ENCODE measurements around the gene CHST3. TPM values are rescaled to one million over a fixed set of nuclear protein-coding genes. Genes with fewer than 3 reads are reported as not detected.

Gene CHST3
- total RNA-seq, 6 donors from 2014 or later, result 5.4 to 15.0 (median 8.4) TPM

GRCh38 chr10:72011976-72012512, 47.8 kb downstream of the CHST3 start:
- no peak for DNase-seq
- WGBS, 2 donors, result 90 to 91% methylated on average over 5 to 7 of the region's 7 CpGs
- H3K4me1 ChIP-seq, result peaks cover 24 to 35% (median 29%) of the 10 kb centered on the region in 4 donors
- H3K36me3 ChIP-seq, result peaks cover 0 to 16% (median 10%) of the 10 kb centered on the region in 4 donors
- no peak for ATAC-seq (ENCODE audit: low FRiP score in 2 of 2)
- no peaks in the 10 kb centered on the region for H3K9me3 ChIP-seq
- H3K27me3 ChIP-seq, result no peaks in the 10 kb centered on the region
- peak overlapping the region in 3 of 4 donors; percentile 12 to 38 (median 21) for H3K27ac ChIP-seq
- H3K4me3 ChIP-seq, result no peak overlapping the region
- TF ChIP-seq POLR2A (IDR thresholded peaks at IDR 0.05), result no peak
- TF ChIP-seq POLR2AphosphoS5 (IDR thresholded peaks at IDR 0.05), result no peak
- no peak for TF ChIP-seq EP300 (IDR thresholded peaks at IDR 0.05)
- no peak for TF ChIP-seq CTCF (IDR thresholded peaks at IDR 0.05)

GRCh38 chr10:72012796-72013195, 48.6 kb downstream of the CHST3 start:
- TF ChIP-seq EP300 (IDR thresholded peaks at IDR 0.05), result no peak
- no peak for ATAC-seq (ENCODE audit: low FRiP score in 2 of 2)
- Histone ChIP-seq H3K27me3 (no peaks in the 10 kb centered on the region), H3K27ac (no peak overlapping the region), H3K36me3 (peaks cover 0 to 8% (median 6%) of the 10 kb centered on the region in 4 donors), H3K4me3 (no peak overlapping the region), H3K4me1 (peaks cover 32 to 41% (median 34%) of the 10 kb centered on the region in 4 donors), H3K9me3 (no peaks in the 10 kb centered on the region)
- WGBS, 2 donors, result 89 to 93% methylated on average over 7 of the region's 7 CpGs
- no peak for DNase-seq

GRCh38 chr10:72013202-72013945, 49.2 kb downstream of the CHST3 start:
- ATAC-seq (ENCODE audit: low FRiP score in 2 of 2) (no peak), DNase-seq (no peak)
- Histone ChIP-seq H3K4me1 (peaks cover 31 to 39% (median 34%) of the 10 kb centered on the region in 4 donors), H3K4me3 (no peak overlapping the region), H3K27ac (no peak overlapping the region), H3K27me3 (no peaks in the 10 kb centered on the region), H3K9me3 (no peaks in the 10 kb centered on the region), H3K36me3 (peaks cover 0 to 2% (median 1%) of the 10 kb centered on the region in 4 donors)
- WGBS, 2 donors, result 90 to 93% methylated on average over 13 of the region's 13 CpGs
- no peak for TF ChIP-seq POLR2AphosphoS5 (IDR thresholded peaks at IDR 0.05)
- TF ChIP-seq EP300 (IDR thresholded peaks at IDR 0.05), result no peak
- TF ChIP-seq POLR2A (IDR thresholded peaks at IDR 0.05), result no peak
- no peak for TF ChIP-seq CTCF (IDR thresholded peaks at IDR 0.05)

- ATAC-seq (ENCODE audit: low FRiP score in 2 of 2) (no peak), DNase-seq (no peak)
- H3K27ac ChIP-seq, result peak overlapping the region in 1 of 4 donors; percentile 3
- peaks cover 23 to 31% (median 26%) of the 10 kb centered on the region in 4 donors for H3K4me1 ChIP-seq
- no peaks in the 10 kb centered on the region for H3K9me3 ChIP-seq
- TF ChIP-seq CTCF (IDR thresholded peaks at IDR 0.05) (no peak), POLR2A (IDR thresholded peaks at IDR 0.05) (no peak), EP300 (IDR thresholded peaks at IDR 0.05) (no peak), POLR2AphosphoS5 (IDR thresholded peaks at IDR 0.05) (no peak)
- 79 to 93% methylated on average over 2 of the region's 2 CpGs for WGBS, 2 donors
- no peak overlapping the region for H3K4me3 ChIP-seq
- H3K36me3 ChIP-seq, result no peaks in the 10 kb centered on the region
- no peaks in the 10 kb centered on the region for H3K27me3 ChIP-seq
These were observed 50.0 kb downstream of the CHST3 start for GRCh38 chr10:72014197-72014596.

GRCh38 chr10:72014785-72015480, 50.7 kb downstream of the CHST3 start:
- Histone ChIP-seq H3K4me3 (no peak overlapping the region), H3K27ac (peak overlapping the region in 1 of 4 donors; percentile 3), H3K27me3 (no peaks in the 10 kb centered on the region), H3K4me1 (peaks cover 15 to 25% (median 22%) of the 10 kb centered on the region in 4 donors), H3K36me3 (no peaks in the 10 kb centered on the region), H3K9me3 (no peaks in the 10 kb centered on the region)
- TF ChIP-seq POLR2A (IDR thresholded peaks at IDR 0.05) (no peak), POLR2AphosphoS5 (IDR thresholded peaks at IDR 0.05) (no peak), CTCF (IDR thresholded peaks at IDR 0.05) (no peak), EP300 (IDR thresholded peaks at IDR 0.05) (no peak)
- DNase-seq (peak in 1 of 2 donors; percentile 54), ATAC-seq (ENCODE audit: low FRiP score in 2 of 2) (no peak)
- WGBS, 2 donors, result 88 to 97% methylated on average over 7 to 10 of the region's 10 CpGs
